ENCODE data around the gene CCN2. TPM values are rescaled to one million over a fixed set of nuclear protein-coding genes. Genes with fewer than 3 reads are reported as not detected.
"Not testable (repeated sequence)": the region's sequence is repeated elsewhere in the genome, so short reads cannot be mapped to it uniquely, and the experiment has no call there.

Gene CCN2
- total and polyA plus RNA-seq, 5 donors from 2014 or later, result not detected

- no peaks in the 10 kb centered on the region for H3K4me1 ChIP-seq (ENCODE audit: control insufficient read depth, insufficient read depth, low read length, poor library complexity, severe bottlenecking)
- H3K27ac ChIP-seq (ENCODE audit: insufficient read depth, low read length, poor library complexity, severe bottlenecking), result no peak overlapping the region
- Mint-ChIP-seq H3K4me3 (no peak overlapping the region), H3K27me3 (peaks cover 6% of the 10 kb centered on the region), H3K4me1 (peaks cover 0 to 6% (median 0%) of the 10 kb centered on the region in 4 donors), H3K36me3 (no peaks in the 10 kb centered on the region), H3K9me3 (peaks cover 1 to 9% (median 3%) of the 10 kb centered on the region in 7 donors), H3K27ac (no peak overlapping the region)
- DNase-seq, result no peak
- no peaks in the 10 kb centered on the region for H3K36me3 ChIP-seq (ENCODE audit: control insufficient read depth, insufficient read depth, low read length)
- H3K9me3 ChIP-seq (ENCODE audit: control insufficient read depth in 2 of 2, low read length in 2 of 2), result no peaks in the 10 kb centered on the region
- no peak overlapping the region for H3K4me3 ChIP-seq (ENCODE audit: low read depth, low read length)
- no peak for ATAC-seq (ENCODE audit: low read depth in 2 of 2)
- H3K27me3 ChIP-seq (ENCODE audit: control insufficient read depth, insufficient read depth, low read length), result peaks cover 11% of the 10 kb centered on the region
Observed at GRCh38 chr6:131917318-131917717, 33.9 kb downstream of the CCN2 start.

DNA sequence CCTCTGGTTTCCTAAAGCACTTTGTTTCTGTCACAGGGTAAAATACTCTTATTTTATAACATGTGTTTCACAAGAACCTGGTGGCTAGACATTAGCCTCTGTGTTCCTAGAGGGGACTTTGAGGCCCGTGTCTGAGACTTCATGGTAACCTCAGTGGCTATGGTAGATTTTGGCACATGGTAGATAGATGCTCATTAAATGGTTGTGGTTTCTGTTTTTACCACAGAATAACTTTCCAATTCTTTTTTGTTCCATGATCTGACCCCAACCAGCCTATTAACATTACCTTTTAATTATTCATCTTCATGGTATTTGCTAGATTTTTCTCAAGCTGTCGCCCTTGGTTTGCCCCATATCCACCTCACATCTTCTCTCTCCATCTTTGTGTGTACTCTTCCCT is 34.3 kb downstream of the CCN2 start:
- Histone ChIP-seq H3K9me3 (ENCODE audit: control insufficient read depth in 2 of 2, low read length in 2 of 2) (no peaks in the 10 kb centered on the region), H3K4me3 (ENCODE audit: low read depth, low read length) (no peak overlapping the region), H3K27ac (ENCODE audit: insufficient read depth, low read length, poor library complexity, severe bottlenecking) (no peak overlapping the region), H3K4me1 (ENCODE audit: control insufficient read depth, insufficient read depth, low read length, poor library complexity, severe bottlenecking) (no peaks in the 10 kb centered on the region), H3K27me3 (ENCODE audit: control insufficient read depth, insufficient read depth, low read length) (peaks cover 11% of the 10 kb centered on the region), H3K36me3 (ENCODE audit: control insufficient read depth, insufficient read depth, low read length) (no peaks in the 10 kb centered on the region)
- H3K36me3 Mint-ChIP-seq, result no peaks in the 10 kb centered on the region
- ATAC-seq (ENCODE audit: low read depth in 2 of 2) (no peak), DNase-seq (no peak)
- H3K27me3 Mint-ChIP-seq, result peaks cover 9% of the 10 kb centered on the region
- H3K27ac Mint-ChIP-seq, result no peak overlapping the region
- no peak overlapping the region for H3K4me3 Mint-ChIP-seq
- peaks cover 0 to 6% (median 0%) of the 10 kb centered on the region in 4 donors for H3K4me1 Mint-ChIP-seq
- peaks cover 0 to 9% (median 3%) of the 10 kb centered on the region in 7 donors for H3K9me3 Mint-ChIP-seq

DNA sequence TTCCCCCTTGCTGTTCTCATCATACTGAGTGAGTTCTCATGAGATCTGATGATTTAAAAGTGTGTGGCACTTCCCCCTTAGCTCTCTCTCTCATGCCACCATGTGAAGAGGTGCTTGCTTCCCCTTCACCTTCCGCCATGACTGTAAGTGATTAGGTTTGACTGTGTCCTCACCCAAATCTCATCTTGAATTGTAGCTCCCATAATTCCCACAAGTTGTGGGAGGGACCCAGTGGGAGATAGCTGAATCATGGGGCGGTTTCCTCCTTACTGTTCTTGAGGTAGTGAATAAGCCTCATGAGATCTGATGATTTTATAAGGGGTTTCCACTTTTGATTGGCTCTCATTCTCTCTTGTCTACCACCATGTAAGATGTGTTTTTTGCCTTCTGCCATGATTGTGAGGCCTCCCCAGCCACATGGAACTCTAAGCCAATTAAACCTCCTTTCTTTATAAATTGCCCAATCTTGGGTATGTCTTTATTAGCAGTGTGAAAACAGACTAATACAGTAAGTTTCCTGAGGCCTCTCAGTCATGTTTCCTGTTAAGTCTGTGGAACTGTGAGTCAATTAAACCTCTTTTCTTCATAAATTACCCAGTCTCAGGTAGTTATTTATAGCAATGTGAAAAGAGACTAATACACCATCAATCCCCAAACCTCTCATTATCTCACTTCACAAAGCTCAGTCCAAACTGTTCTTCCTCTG is 34.9 kb downstream of the CCN2 start:
- H3K36me3 Mint-ChIP-seq; ATAC-seq (ENCODE audit: low read depth in 2 of 2); H3K27ac Mint-ChIP-seq; H3K27ac ChIP-seq (ENCODE audit: insufficient read depth, low read length, poor library complexity, severe bottlenecking); H3K36me3 ChIP-seq (ENCODE audit: control insufficient read depth, insufficient read depth, low read length); H3K9me3 ChIP-seq (ENCODE audit: control insufficient read depth in 2 of 2, low read length in 2 of 2); H3K4me1 ChIP-seq (ENCODE audit: control insufficient read depth, insufficient read depth, low read length, poor library complexity, severe bottlenecking); H3K4me3 ChIP-seq (ENCODE audit: low read depth, low read length); H3K4me3 Mint-ChIP-seq; H3K4me1 Mint-ChIP-seq; H3K9me3 Mint-ChIP-seq; DNase-seq: not testable (repeated sequence)
- peaks cover 11% of the 10 kb centered on the region for H3K27me3 ChIP-seq (ENCODE audit: control insufficient read depth, insufficient read depth, low read length)
- H3K27me3 Mint-ChIP-seq, result peaks cover 14% of the 10 kb centered on the region

- H3K4me1 Mint-ChIP-seq, result peaks cover 0 to 7% (median 3%) of the 10 kb centered on the region in 4 donors
- H3K27me3 Mint-ChIP-seq, result peaks cover 17% of the 10 kb centered on the region
- DNase-seq (peak in 2 of 3 donors; percentile 29 to 73), ATAC-seq (ENCODE audit: low read depth in 2 of 2) (peak; percentile 39 to 58)
- Histone ChIP-seq H3K4me1 (ENCODE audit: control insufficient read depth, insufficient read depth, low read length, poor library complexity, severe bottlenecking) (no peaks in the 10 kb centered on the region), H3K9me3 (ENCODE audit: control insufficient read depth in 2 of 2, low read length in 2 of 2) (no peaks in the 10 kb centered on the region), H3K27me3 (ENCODE audit: control insufficient read depth, insufficient read depth, low read length) (peaks cover 12% of the 10 kb centered on the region), H3K36me3 (ENCODE audit: control insufficient read depth, insufficient read depth, low read length) (no peaks in the 10 kb centered on the region), H3K4me3 (ENCODE audit: low read depth, low read length) (no peak overlapping the region), H3K27ac (ENCODE audit: insufficient read depth, low read length, poor library complexity, severe bottlenecking) (no peak overlapping the region)
- no peak overlapping the region for H3K4me3 Mint-ChIP-seq
- no peak overlapping the region for H3K27ac Mint-ChIP-seq
- H3K9me3 Mint-ChIP-seq, result peaks cover 0 to 4% (median 0%) of the 10 kb centered on the region in 7 donors
- no peaks in the 10 kb centered on the region for H3K36me3 Mint-ChIP-seq
Observed at GRCh38 chr6:131914967-131915751, 36.0 kb downstream of the CCN2 start.

DNA sequence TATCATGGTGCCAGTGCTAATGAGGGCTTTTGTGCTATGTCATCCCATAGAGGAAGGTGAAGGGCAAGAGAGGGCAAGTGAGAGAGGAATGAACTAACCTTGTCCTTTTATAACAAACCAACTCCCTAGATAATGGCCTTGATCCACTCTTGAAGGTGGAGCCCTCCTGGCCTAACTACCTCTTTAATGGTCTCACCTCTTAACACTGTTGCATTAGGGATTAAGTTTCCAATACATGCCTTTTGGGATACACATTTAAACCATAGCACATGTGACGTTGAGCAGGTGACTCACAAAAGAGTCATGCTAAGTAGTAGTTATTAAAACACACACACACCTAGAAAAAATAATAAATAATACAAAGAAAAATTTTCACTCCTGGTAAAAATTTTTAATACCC is 36.9 kb downstream of the CCN2 start:
- Histone ChIP-seq H3K4me1 (ENCODE audit: control insufficient read depth, insufficient read depth, low read length, poor library complexity, severe bottlenecking) (peaks cover 6% of the 10 kb centered on the region), H3K9me3 (ENCODE audit: control insufficient read depth in 2 of 2, low read length in 2 of 2) (no peaks in the 10 kb centered on the region), H3K27ac (ENCODE audit: insufficient read depth, low read length, poor library complexity, severe bottlenecking) (no peak overlapping the region), H3K27me3 (ENCODE audit: control insufficient read depth, insufficient read depth, low read length) (peaks cover 12% of the 10 kb centered on the region), H3K4me3 (ENCODE audit: low read depth, low read length) (no peak overlapping the region), H3K36me3 (ENCODE audit: control insufficient read depth, insufficient read depth, low read length) (no peaks in the 10 kb centered on the region)
- DNase-seq (no peak), ATAC-seq (ENCODE audit: low read depth in 2 of 2) (no peak)
- Mint-ChIP-seq H3K27ac (no peak overlapping the region), H3K27me3 (peaks cover 17% of the 10 kb centered on the region), H3K9me3 (peaks cover 0 to 4% (median 0%) of the 10 kb centered on the region in 7 donors), H3K4me3 (no peak overlapping the region), H3K36me3 (no peaks in the 10 kb centered on the region), H3K4me1 (peaks cover 0 to 16% (median 9%) of the 10 kb centered on the region in 4 donors)

GRCh38 chr6:131911951-131912350 is 39.2 kb downstream of the CCN2 start:
- Mint-ChIP-seq H3K36me3 (no peaks in the 10 kb centered on the region), H3K4me1 (peaks cover 0 to 16% (median 9%) of the 10 kb centered on the region in 4 donors), H3K4me3 (no peak overlapping the region), H3K9me3 (peaks cover 0 to 4% (median 0%) of the 10 kb centered on the region in 7 donors), H3K27ac (no peak overlapping the region), H3K27me3 (peaks cover 17% of the 10 kb centered on the region)
- ATAC-seq (ENCODE audit: low read depth in 2 of 2) (no peak), DNase-seq (no peak)
- peaks cover 6% of the 10 kb centered on the region for H3K4me1 ChIP-seq (ENCODE audit: control insufficient read depth, insufficient read depth, low read length, poor library complexity, severe bottlenecking)
- no peak overlapping the region for H3K27ac ChIP-seq (ENCODE audit: insufficient read depth, low read length, poor library complexity, severe bottlenecking)
- no peaks in the 10 kb centered on the region for H3K36me3 ChIP-seq (ENCODE audit: control insufficient read depth, insufficient read depth, low read length)
- no peak overlapping the region for H3K4me3 ChIP-seq (ENCODE audit: low read depth, low read length)
- peaks cover 11% of the 10 kb centered on the region for H3K27me3 ChIP-seq (ENCODE audit: control insufficient read depth, insufficient read depth, low read length)
- no peaks in the 10 kb centered on the region for H3K9me3 ChIP-seq (ENCODE audit: control insufficient read depth in 2 of 2, low read length in 2 of 2)

DNA sequence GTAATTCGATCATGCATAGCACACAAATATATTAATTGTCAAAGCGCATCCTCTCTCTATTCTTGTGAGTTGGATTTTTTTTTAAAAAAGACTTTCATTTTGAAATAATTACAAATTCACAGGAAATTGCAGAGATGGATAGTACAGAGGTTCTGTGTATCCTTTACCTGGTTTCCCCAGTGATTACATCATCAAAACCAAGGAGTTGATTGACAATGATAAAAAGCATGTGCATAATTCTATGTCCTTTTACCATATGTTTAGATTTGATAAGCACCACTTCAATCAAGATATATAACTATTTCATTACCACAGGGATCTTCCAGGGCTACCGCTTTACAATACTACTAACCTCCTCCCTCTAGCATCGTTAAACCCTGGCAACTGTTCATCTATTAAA is 40.2 kb downstream of the CCN2 start:
- H3K27ac Mint-ChIP-seq, result no peak overlapping the region
- H3K9me3 Mint-ChIP-seq, result peaks cover 0 to 2% (median 0%) of the 10 kb centered on the region in 7 donors
- peaks cover 14% of the 10 kb centered on the region for H3K27me3 Mint-ChIP-seq
- Histone ChIP-seq H3K4me3 (ENCODE audit: low read depth, low read length) (no peak overlapping the region), H3K9me3 (ENCODE audit: control insufficient read depth in 2 of 2, low read length in 2 of 2) (no peaks in the 10 kb centered on the region), H3K36me3 (ENCODE audit: control insufficient read depth, insufficient read depth, low read length) (no peaks in the 10 kb centered on the region), H3K27me3 (ENCODE audit: control insufficient read depth, insufficient read depth, low read length) (peaks cover 11% of the 10 kb centered on the region), H3K27ac (ENCODE audit: insufficient read depth, low read length, poor library complexity, severe bottlenecking) (no peak overlapping the region), H3K4me1 (ENCODE audit: control insufficient read depth, insufficient read depth, low read length, poor library complexity, severe bottlenecking) (peaks cover 6% of the 10 kb centered on the region)
- no peak overlapping the region for H3K4me3 Mint-ChIP-seq
- H3K36me3 Mint-ChIP-seq, result no peaks in the 10 kb centered on the region
- ATAC-seq (ENCODE audit: low read depth in 2 of 2) (no peak), DNase-seq (no peak)
- peaks cover 0 to 16% (median 9%) of the 10 kb centered on the region in 4 donors for H3K4me1 Mint-ChIP-seq
